Esophagus (tissue), 2 donors: ENCODE results near the gene C2CD2. TPM values are rescaled to one million over a fixed set of nuclear protein-coding genes. Genes with fewer than 3 reads are reported as not detected.

Source experiments
- H3K27ac ChIP-seq, 2 donors: one replicate each; pipeline ENCODE4 v1.5.1; 2013; ENCODE audit warnings: low read depth in 2 of 2, mild to moderate bottlenecking in 2 of 2, inconsistent platforms in 1 of 2, low read length in 1 of 2, moderate library complexity in 1 of 2
- H3K27me3 ChIP-seq, 2 donors: one replicate each; pipeline ENCODE4 v1.6.1; 2013; ENCODE audit warnings: low read length in 2 of 2, control low read depth in 1 of 2, mild to moderate bottlenecking in 1 of 2; ENCODE audit not compliant: insufficient read depth in 2 of 2, control insufficient read depth in 1 of 2
- H3K36me3 ChIP-seq, 2 donors: one replicate each; pipeline ENCODE4 v1.6.1; 2013; ENCODE audit warnings: low read length in 1 of 2; ENCODE audit not compliant: control insufficient read depth in 2 of 2, insufficient read depth in 2 of 2
- H3K4me1 ChIP-seq, 2 donors: one replicate each; pipeline ENCODE4 v1.6.1; 2013; ENCODE audit warnings: low read length in 1 of 2; ENCODE audit not compliant: control insufficient read depth in 2 of 2, insufficient read depth in 2 of 2
- H3K4me3 ChIP-seq, 2 donors: one replicate each; pipeline ENCODE4 v1.5.1; 2013; ENCODE audit warnings: low read length in 2 of 2, mild to moderate bottlenecking in 2 of 2, low read depth in 1 of 2, moderate library complexity in 1 of 2
- H3K9me3 ChIP-seq, 2 donors: one replicate each; pipeline ENCODE4 v1.6.1; 2013; ENCODE audit warnings: mild to moderate bottlenecking in 2 of 2, low read depth in 1 of 2, low read length in 1 of 2, moderate library complexity in 1 of 2; ENCODE audit not compliant: control insufficient read depth in 2 of 2, insufficient read depth in 1 of 2
- WGBS, 2 donors: extraction: QIAGEN DNeasy Blood & Tissue Kit; methylation state at CpG; one replicate each; pipeline ENCODE4 v1.1.7; 2013; 5-methylcytosine and 5-hydroxymethylcytosine counted together
- polyA plus RNA-seq, 2 donors: library from polyadenylated mRNA; stranded (reverse); fragments of 200-250 nt; gene quantifications; one replicate each; pipeline ENCODE4 v1.2.3, GENCODE V29; 2013
- donor health status: healthy with polysubstance abuse.
- donor health status: Bipolar disorder and iron deficiency.

The C2CD2 gene
- polyA plus RNA-seq, 2 donors: 7.9 to 11.0 TPM

- H3K36me3 ChIP-seq: no peaks in the 10 kb centered on the region
- H3K9me3 ChIP-seq: no peaks in the 10 kb centered on the region
- no peaks in the 10 kb centered on the region for H3K27me3 ChIP-seq
- no peak overlapping the region for H3K27ac ChIP-seq
- WGBS, 2 donors: 85 to 87% methylated on average over 19 to 20 of the region's 20 CpGs
- peaks cover 5 to 26% of the 10 kb centered on the region in 2 donors for H3K4me1 ChIP-seq
- H3K4me3 ChIP-seq: no peak overlapping the region
Measured at GRCh38 chr21:41970751-41971653, 17.2 kb upstream of the C2CD2 start.

GRCh38 chr21:41970106-41970391 is 16.2 kb upstream of the C2CD2 start:
- WGBS, 2 donors: 86 to 90% methylated on average over 5 of the region's 5 CpGs
- no peaks in the 10 kb centered on the region for H3K27me3 ChIP-seq
- no peaks in the 10 kb centered on the region for H3K9me3 ChIP-seq
- H3K27ac ChIP-seq: no peak overlapping the region
- peaks cover 5 to 31% of the 10 kb centered on the region in 2 donors for H3K4me1 ChIP-seq
- no peaks in the 10 kb centered on the region for H3K36me3 ChIP-seq
- no peak overlapping the region for H3K4me3 ChIP-seq

GRCh38 chr21:41967708-41968107 is 13.9 kb upstream of the C2CD2 start:
- Histone ChIP-seq H3K36me3 (no peaks in the 10 kb centered on the region), H3K9me3 (no peaks in the 10 kb centered on the region), H3K27ac (no peak overlapping the region), H3K4me3 (no peak overlapping the region), H3K27me3 (no peaks in the 10 kb centered on the region), H3K4me1 (peaks cover 0 to 16% of the 10 kb centered on the region in 2 donors)
- WGBS, 2 donors: 90% methylated on average over 4 of the region's 4 CpGs

- Histone ChIP-seq H3K36me3 (no peaks in the 10 kb centered on the region), H3K4me3 (no peak overlapping the region), H3K27me3 (no peaks in the 10 kb centered on the region), H3K27ac (no peak overlapping the region), H3K4me1 (peaks cover 0 to 16% of the 10 kb centered on the region in 2 donors), H3K9me3 (no peaks in the 10 kb centered on the region)
- 90 to 91% methylated on average over 10 of the region's 10 CpGs for WGBS, 2 donors
Measured at GRCh38 chr21:41966872-41967621, 13.2 kb upstream of the C2CD2 start.

GRCh38 chr21:41966041-41966833 is 12.4 kb upstream of the C2CD2 start:
- Histone ChIP-seq H3K36me3 (no peaks in the 10 kb centered on the region), H3K4me1 (peaks cover 0 to 16% of the 10 kb centered on the region in 2 donors), H3K27me3 (no peaks in the 10 kb centered on the region), H3K27ac (peak overlapping the region; percentile 17 to 26), H3K4me3 (no peak overlapping the region), H3K9me3 (no peaks in the 10 kb centered on the region)
- WGBS, 2 donors: 64 to 71% methylated on average over 11 of the region's 11 CpGs

- Histone ChIP-seq H3K36me3 (no peaks in the 10 kb centered on the region), H3K27me3 (no peaks in the 10 kb centered on the region), H3K9me3 (no peaks in the 10 kb centered on the region), H3K4me3 (no peak overlapping the region), H3K27ac (peak overlapping the region; percentile 17 to 26), H3K4me1 (peaks cover 0 to 15% of the 10 kb centered on the region in 2 donors)
- WGBS, 2 donors: 91 to 93% methylated on average over 10 of the region's 10 CpGs
Measured at GRCh38 chr21:41965461-41966013, 11.7 kb upstream of the C2CD2 start.

GRCh38 chr21:41965045-41965444 is 11.2 kb upstream of the C2CD2 start:
- no peaks in the 10 kb centered on the region for H3K27me3 ChIP-seq
- 57 to 63% methylated on average over 5 of the region's 5 CpGs for WGBS, 2 donors
- H3K4me3 ChIP-seq: no peak overlapping the region
- H3K9me3 ChIP-seq: no peaks in the 10 kb centered on the region
- peaks cover 0 to 14% of the 10 kb centered on the region in 2 donors for H3K4me1 ChIP-seq
- no peaks in the 10 kb centered on the region for H3K36me3 ChIP-seq
- no peak overlapping the region for H3K27ac ChIP-seq

GRCh38 chr21:41964171-41964570 is 10.4 kb upstream of the C2CD2 start:
- Histone ChIP-seq H3K27me3 (no peaks in the 10 kb centered on the region), H3K36me3 (no peaks in the 10 kb centered on the region), H3K4me1 (peaks cover under 1 to 14% of the 10 kb centered on the region in 2 donors), H3K27ac (no peak overlapping the region), H3K4me3 (no peak overlapping the region), H3K9me3 (no peaks in the 10 kb centered on the region)
- WGBS, 2 donors: 87 to 91% methylated on average over 8 of the region's 8 CpGs

GRCh38 chr21:41962425-41962966 is 8.7 kb upstream of the C2CD2 start:
- Histone ChIP-seq H3K27ac (no peak overlapping the region), H3K4me1 (peaks cover 2 to 17% of the 10 kb centered on the region in 2 donors), H3K9me3 (no peaks in the 10 kb centered on the region), H3K27me3 (no peaks in the 10 kb centered on the region), H3K36me3 (no peaks in the 10 kb centered on the region), H3K4me3 (no peak overlapping the region)
- 89 to 90% methylated on average over 11 of the region's 11 CpGs for WGBS, 2 donors
